Psoas muscle (tissue), 8 donors: Measurements from ENCODE around the gene WNT10A. TPM values are rescaled to one million over a fixed set of nuclear protein-coding genes. Genes with fewer than 3 reads are reported as not detected.

ENCODE experiments used
- ATAC-seq, 4 donors: fragments of 200-7000 bp; cut with Tn5 transposase; one replicate each; pipeline ENCODE4 v1.9.1; 2020; ENCODE audit warnings: moderate library complexity in 3 of 4, mild to moderate bottlenecking in 2 of 4
- DNase-seq, 2 donors: peaks; one replicate each; pipeline ENCODE4 v3.0.0-alpha.2; 2020
- H3K27ac ChIP-seq: fragments of 200-600 bp; one replicate; pipeline ENCODE4 v1.8.0; 2022
- H3K27me3 ChIP-seq, 3 donors: fragments of 200-600 bp in 1 of 3; one replicate each; pipeline versions ENCODE4 v1.6.1 to v1.8.0; 2013 to 2022; ENCODE audit warnings: low read length in 2 of 3, mild to moderate bottlenecking in 2 of 3, moderate library complexity in 1 of 3; ENCODE audit not compliant: insufficient read depth in 3 of 3
- H3K36me3 ChIP-seq, 2 donors: fragments of 200-600 bp in 1 of 2; one replicate each; pipeline versions ENCODE4 v1.6.1 to v1.8.0; 2013 to 2022; ENCODE audit warnings: low read depth in 1 of 2, mild to moderate bottlenecking in 1 of 2, moderate library complexity in 1 of 2; ENCODE audit not compliant: insufficient read depth in 1 of 2
- H3K4me1 ChIP-seq: fragments of 200-600 bp; one replicate; pipeline ENCODE4 v1.8.0; 2022
- H3K4me3 ChIP-seq: fragments of 200-600 bp; one replicate; pipeline ENCODE4 v1.8.0; 2022; ENCODE audit warnings: mild to moderate bottlenecking
- H3K9me3 ChIP-seq: fragments of 200-600 bp; one replicate; pipeline ENCODE4 v1.8.0; 2022
- WGBS, 3 donors: extraction: QIAGEN DNeasy Blood & Tissue Kit; methylation state at CpG; one replicate each; pipeline versions ENCODE4 v1.1.6 to v1.1.7; 2013; 5-methylcytosine and 5-hydroxymethylcytosine counted together
- intact Hi-C, 2 donors: fragments of 100-400 bp; cut with DNase I; formaldehyde crosslinking; loops; one replicate each; pipeline versions ENCODE4 v1.11.0 to v1.14.2; 2022
- polyA plus RNA-seq, 3 donors: library from polyadenylated mRNA; stranded (reverse); fragments of 200-250 nt; gene quantifications; one replicate each; pipeline ENCODE4 v1.2.3, GENCODE V29; 2013
- total RNA-seq, 4 donors: library from RNA; stranded (reverse); fragmentation: NEBNext Ultra II Directional in 2 of 4; extraction: Animal tissue kit (Norgen Biotek cat#: 25700) in 2 of 4; gene quantifications; one replicate each; pipeline versions ENCODE4 v1.2.1 to v1.2.4, GENCODE V29; 2021 to 2023
- TF ChIP-seq, protein P1 (sequence below): fragments of 200-600 bp; IDR thresholded peaks from one replicate; pipeline ENCODE4 v1.8.0; 2022; ENCODE audit warnings: antibody characterized with exemption
- donor health status: healthy with polysubstance abuse.
- donor health status: DM: no; HTN: no; CAD: no; lungs with moderate emphysema.
- donor health status: Bipolar disorder and iron deficiency.
- donor health status: healthy.
- donor health status: DM: yes; HTN: yes; CAD: no.
- donor health status: DM: no; HTN: no; CAD: no.
- donor health status: DM: no; HTN: no; CAD: no.
- donor health status: DM: yes; HTN: yes; CAD: no.

WNT10A gene
- total and polyA plus RNA-seq, 7 donors, result 0.01 to 0.03 TPM; not detected in 5

DNA sequence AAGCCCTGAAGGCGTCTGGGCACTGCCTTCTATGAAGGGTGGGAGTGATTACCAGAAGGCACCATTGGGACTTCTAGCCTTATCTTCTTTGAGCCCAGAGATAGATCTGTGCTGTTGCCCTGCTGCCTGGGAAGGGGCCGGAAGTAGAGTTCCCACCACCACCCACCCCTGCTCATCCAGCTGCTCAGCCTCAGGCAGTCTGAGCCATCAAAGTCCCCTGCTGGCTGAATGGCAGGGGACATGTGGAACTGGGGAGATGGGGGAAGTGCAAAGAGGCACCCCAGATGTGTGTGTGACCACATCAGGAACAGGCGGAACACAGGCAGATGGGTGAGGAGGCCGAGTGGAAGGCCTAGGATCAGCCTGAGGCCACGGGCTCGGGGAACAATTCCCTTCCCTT lies 3.3 kb upstream of the WNT10A start:
- peak in 1 of 2 donors; percentile 15 for DNase-seq
- TF ChIP-seq, protein P1, sequence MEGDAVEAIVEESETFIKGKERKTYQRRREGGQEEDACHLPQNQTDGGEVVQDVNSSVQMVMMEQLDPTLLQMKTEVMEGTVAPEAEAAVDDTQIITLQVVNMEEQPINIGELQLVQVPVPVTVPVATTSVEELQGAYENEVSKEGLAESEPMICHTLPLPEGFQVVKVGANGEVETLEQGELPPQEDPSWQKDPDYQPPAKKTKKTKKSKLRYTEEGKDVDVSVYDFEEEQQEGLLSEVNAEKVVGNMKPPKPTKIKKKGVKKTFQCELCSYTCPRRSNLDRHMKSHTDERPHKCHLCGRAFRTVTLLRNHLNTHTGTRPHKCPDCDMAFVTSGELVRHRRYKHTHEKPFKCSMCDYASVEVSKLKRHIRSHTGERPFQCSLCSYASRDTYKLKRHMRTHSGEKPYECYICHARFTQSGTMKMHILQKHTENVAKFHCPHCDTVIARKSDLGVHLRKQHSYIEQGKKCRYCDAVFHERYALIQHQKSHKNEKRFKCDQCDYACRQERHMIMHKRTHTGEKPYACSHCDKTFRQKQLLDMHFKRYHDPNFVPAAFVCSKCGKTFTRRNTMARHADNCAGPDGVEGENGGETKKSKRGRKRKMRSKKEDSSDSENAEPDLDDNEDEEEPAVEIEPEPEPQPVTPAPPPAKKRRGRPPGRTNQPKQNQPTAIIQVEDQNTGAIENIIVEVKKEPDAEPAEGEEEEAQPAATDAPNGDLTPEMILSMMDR, result no peak
- Histone ChIP-seq H3K4me1 (peaks cover 5% of the 10 kb centered on the region), H3K36me3 (no peaks in the 10 kb centered on the region), H3K27ac (no peak overlapping the region), H3K27me3 (peaks cover 0 to 85% (median 32%) of the 10 kb centered on the region in 3 donors), H3K9me3 (no peaks in the 10 kb centered on the region), H3K4me3 (no peak overlapping the region)
- 65 to 70% (median 66%) methylated on average over 6 of the region's 6 CpGs for WGBS, 3 donors
- intact Hi-C loops, result loop anchor here (2.0 kb wide), 2 partner anchors 19 to 21 kb away; no protein-coding TSS in a partner anchor
- no peak for ATAC-seq

DNA sequence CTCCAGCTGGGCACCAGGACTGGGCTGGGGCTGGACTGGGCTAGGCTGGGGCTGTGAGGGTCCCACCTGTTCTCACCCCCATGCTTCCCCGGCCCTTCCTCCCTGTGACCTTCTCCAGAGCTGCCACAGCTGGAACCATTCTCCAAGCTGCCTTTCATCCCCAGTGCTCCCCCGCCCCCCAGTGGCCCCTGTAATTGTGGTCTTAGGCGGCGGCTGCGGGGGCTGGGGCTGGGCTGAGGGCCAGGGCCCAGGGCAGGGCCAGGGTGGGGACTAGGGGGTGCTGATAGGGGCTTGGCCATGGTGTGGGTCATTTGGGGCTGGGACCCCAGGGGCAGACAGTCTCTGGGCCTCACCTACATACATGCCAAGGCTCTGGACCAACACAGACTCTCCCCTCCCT lies 2.8 kb upstream of the WNT10A start:
- Histone ChIP-seq H3K36me3 (no peaks in the 10 kb centered on the region), H3K4me3 (no peak overlapping the region), H3K4me1 (peaks cover 5% of the 10 kb centered on the region), H3K27ac (no peak overlapping the region), H3K27me3 (peaks cover 0 to 85% (median 30%) of the 10 kb centered on the region in 3 donors), H3K9me3 (no peaks in the 10 kb centered on the region)
- ATAC-seq, result no peak
- DNase-seq, result peak in 1 of 2 donors; percentile 32
- 45 to 71% (median 57%) methylated on average over 5 of the region's 5 CpGs for WGBS, 3 donors
- intact Hi-C loops, result loop anchor here (2.0 kb wide), 2 partner anchors 19 to 21 kb away; no protein-coding TSS in a partner anchor
- TF ChIP-seq, protein P1, result no peak

DNA sequence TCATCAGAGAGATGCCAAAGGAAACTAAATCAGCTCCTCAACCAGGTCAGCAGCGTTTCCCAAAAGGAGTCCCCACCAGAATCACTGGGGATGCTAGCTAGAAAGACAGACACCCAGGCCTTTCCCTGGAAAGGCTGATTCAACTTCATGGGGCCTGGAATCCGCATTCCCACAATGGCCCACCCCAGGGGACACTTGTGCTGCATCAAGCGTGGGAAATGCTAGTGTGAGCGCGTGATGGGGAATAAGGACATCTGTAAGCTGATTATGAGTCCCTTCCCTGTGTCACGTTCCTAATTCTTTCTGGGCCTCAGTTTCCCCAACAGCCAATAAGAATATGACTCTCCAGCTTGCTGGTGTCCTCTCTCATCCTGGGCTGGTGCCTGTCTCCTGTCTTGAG lies 2.2 kb upstream of the WNT10A start:
- Histone ChIP-seq H3K4me1 (peaks cover 5% of the 10 kb centered on the region), H3K27ac (no peak overlapping the region), H3K4me3 (no peak overlapping the region), H3K27me3 (peaks cover 0 to 85% (median 28%) of the 10 kb centered on the region in 3 donors), H3K9me3 (no peaks in the 10 kb centered on the region), H3K36me3 (no peaks in the 10 kb centered on the region)
- DNase-seq (peak in 1 of 2 donors; percentile 8), ATAC-seq (no peak)
- TF ChIP-seq, protein P1, result no peak
- intact Hi-C loops, result no loop called here
- WGBS, 3 donors, result 55 to 71% (median 63%) methylated on average over 6 of the region's 6 CpGs

DNA sequence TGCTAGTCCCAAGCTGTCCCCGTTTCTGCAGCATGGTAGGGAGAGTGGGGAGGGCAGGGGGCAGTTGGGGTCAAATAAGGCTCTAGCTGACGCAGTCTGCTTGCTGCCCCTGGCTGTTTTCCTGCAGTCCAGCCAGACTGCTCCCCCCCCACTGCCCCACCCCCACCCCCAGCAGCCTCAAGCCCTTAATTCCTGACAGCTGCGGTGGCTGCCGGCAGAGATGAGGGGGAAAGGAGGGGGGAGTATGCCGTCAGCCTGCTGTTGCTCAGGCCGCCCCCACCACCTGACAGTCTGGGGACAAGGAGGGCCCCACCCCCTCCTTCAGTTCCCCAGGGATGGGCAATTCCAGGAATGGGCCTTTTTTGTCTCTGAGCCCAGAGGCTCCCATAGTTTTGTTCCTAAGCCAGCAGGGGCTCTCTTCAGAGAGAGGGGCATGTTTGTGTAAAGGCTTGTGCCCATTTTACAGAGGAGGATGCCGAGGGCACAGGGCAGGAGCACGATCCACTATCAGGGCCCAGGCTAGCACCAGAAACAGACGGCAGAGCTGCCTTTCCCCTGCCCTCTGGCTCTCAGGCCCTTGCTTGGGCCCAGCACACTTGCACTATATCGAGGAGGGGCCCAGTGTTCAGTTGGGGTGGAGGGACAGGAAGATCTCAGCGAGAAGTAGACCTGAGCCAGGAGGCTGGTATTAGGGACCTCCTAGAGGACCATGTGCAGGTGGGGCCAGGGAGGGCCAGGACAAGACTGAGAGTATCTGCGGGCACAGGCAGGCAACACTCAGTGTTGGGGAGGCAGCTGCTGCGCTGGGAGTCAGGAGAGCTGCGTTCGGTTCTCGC lies 1.5 kb upstream of the WNT10A start:
- no peaks in the 10 kb centered on the region for H3K9me3 ChIP-seq
- no peak overlapping the region for H3K4me3 ChIP-seq
- 34 to 43% (median 42%) methylated on average over 14 to 16 of the region's 16 CpGs for WGBS, 3 donors
- TF ChIP-seq, protein P1, result no peak
- H3K27ac ChIP-seq, result no peak overlapping the region
- intact Hi-C loops, result no loop called here
- ATAC-seq, result no peak
- peak in 1 of 2 donors; percentile 33 for DNase-seq
- H3K27me3 ChIP-seq, result peaks cover 0 to 82% (median 23%) of the 10 kb centered on the region in 3 donors
- no peaks in the 10 kb centered on the region for H3K36me3 ChIP-seq
- peaks cover 5% of the 10 kb centered on the region for H3K4me1 ChIP-seq
